Tracheal epithelial cell (primary cell): ENCODE results near the gene EVI5L. TPM values are rescaled to one million over a fixed set of nuclear protein-coding genes. Genes with fewer than 3 reads are reported as not detected.

Experiments
- total RNA-seq: library from RNA; depleted of rRNA; stranded (reverse); fragments of >200 nt; gene quantifications from 2 replicates; pipeline ENCODE4 v1.2.1, GENCODE V29; 2014

EVI5L gene
- 12.0 and 12.1 TPM in 2 replicates for total RNA-seq

GRCh38 chr19:7829561-7830271 is at the start of gene EVI5L:
TSS of gene EVI5L (plus strand) at chr19:7830218. CDS start at chr19:7846543, 16,325 bp downstream.

GRCh38 chr19:7874076-7874896 is 44.3 kb downstream of the EVI5L start, which contains the start of gene PRR36:
TSS of gene PRR36 (minus strand) at chr19:7874390. CDS start at chr19:7873689, 701 bp downstream.

GRCh38 chr19:7888145-7888825 is 58.3 kb downstream of the EVI5L start, which contains the start of gene LRRC8E:
TSS of gene LRRC8E (plus strand) at chr19:7888510. CDS start at chr19:7895604, 7,094 bp downstream.

GRCh38 chr19:7903244-7904073 is 73.4 kb downstream of the EVI5L start, which contains the start of gene MAP2K7:
TSS of gene MAP2K7 (plus strand) at chr19:7903877. CDS start at chr19:7903945, 68 bp downstream.

Other genes starting within 250 kb of the EVI5L start
- gene CAMSAP3, start 234.4 kb upstream of the EVI5L start, total RNA-seq = 3.8 and 12.3 TPM in 2 replicates
- gene XAB2, start 200.7 kb upstream of the EVI5L start, total RNA-seq = 22.4 and 31.8 TPM in 2 replicates
- gene PET100, start 200.4 kb upstream of the EVI5L start, total RNA-seq = 6.0 and 8.0 TPM in 2 replicates
- gene PCP2, start 196.5 kb upstream of the EVI5L start, total RNA-seq = not detected in 2 replicates
- 47.5 and 57.6 TPM in 2 replicates for gene STXBP2, start 193.1 kb upstream of the EVI5L start, total RNA-seq
- not detected in 2 replicates for gene RETN, start 161.2 kb upstream of the EVI5L start, total RNA-seq
- gene MCEMP1, start 153.1 kb upstream of the EVI5L start, total RNA-seq = not detected in 2 replicates
- 74.0 and 75.9 TPM in 2 replicates for gene TRAPPC5, start 149.4 kb upstream of the EVI5L start, total RNA-seq
- gene FCER2, start 128.1 kb upstream of the EVI5L start, total RNA-seq = not detected in 2 replicates
- not detected in 2 replicates for gene CLEC4G, start 98.1 kb upstream of the EVI5L start, total RNA-seq
- not detected in 2 replicates for gene CD209, start 82.7 kb upstream of the EVI5L start, total RNA-seq
- not detected in 2 replicates for gene CLEC4M, start 67.0 kb upstream of the EVI5L start, total RNA-seq
- gene PRR36, start 44.2 kb downstream of the EVI5L start, total RNA-seq = under 0.01 TPM in 1 of 2 replicates, not detected in the other
- gene LRRC8E, start 58.3 kb downstream of the EVI5L start, total RNA-seq = 8.3 and 19.0 TPM in 2 replicates
- gene MAP2K7, start 73.7 kb downstream of the EVI5L start, total RNA-seq = 11.3 and 11.5 TPM in 2 replicates
- gene TGFBR3L, start 84.6 kb downstream of the EVI5L start, total RNA-seq = 4.3 and 5.5 TPM in 2 replicates
- 10.1 and 20.7 TPM in 2 replicates for gene SNAPC2, start 90.1 kb downstream of the EVI5L start, total RNA-seq
- 8.2 TPM in 1 of 2 replicates, not detected in the other for gene CTXN1, start 95.9 kb downstream of the EVI5L start, total RNA-seq
- gene TIMM44, start 113.4 kb downstream of the EVI5L start, total RNA-seq = 71.8 and 84.6 TPM in 2 replicates
- gene ELAVL1, start 175.4 kb downstream of the EVI5L start, total RNA-seq = 31.6 and 39.9 TPM in 2 replicates
- gene CCL25, start 222.5 kb downstream of the EVI5L start, total RNA-seq = not detected in 2 replicates